SH-SY5Y (cell line): Measurements from ENCODE around the gene BRPF1.
A peak's percentile ranks its signal among the peaks of the same experiment; 100 is the strongest.

Experiments used
- GATA2 ChIP-seq: IDR thresholded peaks from 2 replicates; pipeline ENCODE4 v1.6.1; 2011; ENCODE audit warnings: mild to moderate bottlenecking, low read depth, low read length
- GATA3 ChIP-seq: IDR thresholded peaks from 2 replicates; pipeline ENCODE4 v1.6.1; 2011; ENCODE audit warnings: low read depth, mild to moderate bottlenecking, low read length, moderate library complexity

Gene BRPF1

GRCh38 chr3:9736831-9737230 lies 5.3 kb downstream of the BRPF1 start:
- no peak for TF ChIP-seq GATA3
- TF ChIP-seq GATA2 = no peak

- TF ChIP-seq GATA2 (no peak), GATA3 (no peak)
Measured at GRCh38 chr3:9739181-9739580, 7.6 kb downstream of the BRPF1 start.

DNA sequence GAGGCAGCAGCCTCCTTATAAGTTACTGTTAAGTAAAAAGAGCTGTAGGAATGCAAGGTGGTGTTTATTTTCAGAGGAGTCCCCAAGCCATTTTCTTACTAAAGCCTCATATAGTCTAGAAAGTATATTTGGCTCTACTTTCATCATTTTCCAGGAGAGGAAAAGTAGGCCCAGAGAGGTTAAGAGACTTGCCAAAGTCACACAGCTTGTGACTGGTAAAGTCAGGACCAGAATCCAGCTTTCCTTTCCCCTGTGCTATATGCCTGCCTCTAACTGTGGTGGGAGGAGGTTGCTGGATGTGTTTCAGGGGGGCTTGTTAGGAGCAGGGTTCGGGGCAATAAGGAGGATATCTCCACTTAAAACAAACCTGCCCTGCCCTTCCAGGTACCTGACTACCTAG lies 11.0 kb downstream of the BRPF1 start:
- TF ChIP-seq GATA3 (no peak), GATA2 (no peak)

GRCh38 chr3:9743548-9743947 lies 12.0 kb downstream of the BRPF1 start:
- TF ChIP-seq GATA3 (no peak), GATA2 (no peak)

- TF ChIP-seq GATA2 (no peak), GATA3 (no peak)
Measured at GRCh38 chr3:9744162-9744561, 12.6 kb downstream of the BRPF1 start.

- TF ChIP-seq GATA2 = no peak
Measured at GRCh38 chr3:9745521-9745920, 14.0 kb downstream of the BRPF1 start.

GRCh38 chr3:9746330-9746729 lies 14.8 kb downstream of the BRPF1 start:
- TF ChIP-seq GATA3 (no peak), GATA2 (no peak)

- TF ChIP-seq GATA3 = no peak
- no peak for TF ChIP-seq GATA2
Measured at GRCh38 chr3:9747267-9747666, 15.7 kb downstream of the BRPF1 start.

GRCh38 chr3:9748031-9748430 lies 16.5 kb downstream of the BRPF1 start:
- TF ChIP-seq GATA2 (no peak), GATA3 (no peak)

DNA sequence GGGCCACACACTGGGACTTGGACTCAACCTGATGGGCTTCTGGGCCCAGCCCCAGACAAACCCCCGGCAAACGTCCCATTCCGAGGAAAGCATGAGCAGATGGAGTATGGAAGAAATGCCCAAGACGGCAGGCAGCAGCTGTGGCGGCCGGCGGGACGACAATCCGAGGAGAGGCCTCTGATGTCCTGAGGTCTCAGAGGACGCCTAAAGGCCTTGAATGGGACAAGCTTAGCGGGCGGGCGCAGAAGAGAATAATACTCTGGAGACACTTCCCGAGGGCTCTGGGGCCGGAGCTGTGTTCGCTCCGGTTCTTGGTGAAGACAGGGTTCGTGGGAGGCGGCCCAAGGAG lies 17.7 kb downstream of the BRPF1 start:
- no peak for TF ChIP-seq GATA2
- no peak for TF ChIP-seq GATA3

- TF ChIP-seq GATA2 (peak; percentile 14; the same call in 1 of the 2 replicates), GATA3 (no peak)
Measured at GRCh38 chr3:9749645-9750555, 18.4 kb downstream of the BRPF1 start, which contains the start of gene OGG1. Gene OGG1, plus strand, starts transcription at chr3:9749952. Its CDS starts 335 bp downstream, at chr3:9750287.

GRCh38 chr3:9750556-9751411 lies 19.2 kb downstream of the BRPF1 start:
- TF ChIP-seq GATA2 (no peak), GATA3 (no peak)

- TF ChIP-seq GATA2 (no peak), GATA3 (no peak)
Measured at GRCh38 chr3:9754678-9755077, 23.1 kb downstream of the BRPF1 start.

GRCh38 chr3:9757427-9757826 lies 25.9 kb downstream of the BRPF1 start:
- TF ChIP-seq GATA2 (no peak), GATA3 (no peak)
